Astrocyte of the hippocampus (primary cell): ENCODE measurements around the gene FUBP1.
"Not testable (repeated sequence)": the region's sequence is repeated elsewhere in the genome, so short reads cannot be mapped to it uniquely, and the experiment has no call there.

ENCODE experiments used
- DNase-seq: peaks from one replicate; pipeline ENCODE4 v3.0.0; 2011; ENCODE audit warnings: low read depth, low spot score

Gene FUBP1

DNA sequence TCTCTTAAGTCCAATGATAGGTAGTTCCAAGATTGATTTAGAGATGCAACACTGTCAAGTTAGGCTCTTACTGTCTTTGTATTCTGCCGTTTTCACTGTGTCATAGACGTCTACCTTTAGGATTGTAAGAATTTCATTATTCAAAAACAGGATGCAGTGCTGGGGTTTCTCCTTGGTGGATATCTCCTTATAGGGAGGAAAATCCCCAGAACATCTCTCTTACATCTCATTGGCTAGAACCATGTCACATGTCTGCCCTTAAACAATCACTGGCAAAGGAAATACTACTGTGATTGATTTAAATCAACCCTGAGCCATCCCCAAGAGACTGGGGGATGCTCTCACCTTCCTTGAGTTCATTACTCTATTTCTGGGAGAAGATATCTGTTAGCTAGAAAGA is 10.9 kb upstream of the FUBP1 start:
- no peak for DNase-seq

GRCh38 chr1:77987919-77988318 is 9.0 kb upstream of the FUBP1 start:
- DNase-seq, result no peak

DNA sequence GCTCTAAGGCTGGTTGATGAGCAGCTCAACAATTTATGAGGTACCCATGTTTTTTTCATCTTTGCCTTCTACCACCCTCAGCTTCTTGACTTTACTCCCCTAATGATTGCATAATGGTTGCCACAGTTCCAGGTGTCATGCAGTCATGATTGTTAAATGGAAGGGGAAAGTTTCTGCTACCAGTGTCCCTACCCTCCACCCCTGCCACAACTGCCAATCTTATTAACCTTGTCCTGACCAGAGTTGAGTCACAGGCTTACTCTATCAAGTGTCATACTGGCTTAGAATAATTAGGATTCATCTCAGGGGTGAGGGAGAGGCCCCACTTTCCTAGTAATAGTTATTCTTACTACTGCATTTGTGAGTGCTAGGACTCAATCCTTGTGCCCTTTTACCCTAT is 7.9 kb upstream of the FUBP1 start:
- DNase-seq, result no peak

GRCh38 chr1:77984629-77985028 is 5.8 kb upstream of the FUBP1 start:
- no peak for DNase-seq

DNA sequence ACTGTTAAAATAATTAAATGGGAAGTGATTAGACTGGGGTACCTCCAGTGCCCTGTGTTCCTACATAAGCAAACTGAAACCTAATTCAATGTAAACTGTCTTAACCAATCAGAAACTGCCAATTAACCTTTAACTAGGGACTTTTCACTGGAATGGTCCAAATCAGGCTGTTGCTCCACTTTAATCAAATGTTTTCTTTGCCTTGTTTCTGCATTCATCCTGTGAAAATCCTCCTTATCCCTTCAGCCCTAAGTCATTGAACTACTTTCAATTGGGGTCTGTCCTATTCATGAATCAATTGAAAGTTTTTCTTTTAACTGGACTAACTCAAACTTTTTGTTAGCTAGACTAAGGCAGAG is 5.1 kb upstream of the FUBP1 start:
- no peak for DNase-seq

DNA sequence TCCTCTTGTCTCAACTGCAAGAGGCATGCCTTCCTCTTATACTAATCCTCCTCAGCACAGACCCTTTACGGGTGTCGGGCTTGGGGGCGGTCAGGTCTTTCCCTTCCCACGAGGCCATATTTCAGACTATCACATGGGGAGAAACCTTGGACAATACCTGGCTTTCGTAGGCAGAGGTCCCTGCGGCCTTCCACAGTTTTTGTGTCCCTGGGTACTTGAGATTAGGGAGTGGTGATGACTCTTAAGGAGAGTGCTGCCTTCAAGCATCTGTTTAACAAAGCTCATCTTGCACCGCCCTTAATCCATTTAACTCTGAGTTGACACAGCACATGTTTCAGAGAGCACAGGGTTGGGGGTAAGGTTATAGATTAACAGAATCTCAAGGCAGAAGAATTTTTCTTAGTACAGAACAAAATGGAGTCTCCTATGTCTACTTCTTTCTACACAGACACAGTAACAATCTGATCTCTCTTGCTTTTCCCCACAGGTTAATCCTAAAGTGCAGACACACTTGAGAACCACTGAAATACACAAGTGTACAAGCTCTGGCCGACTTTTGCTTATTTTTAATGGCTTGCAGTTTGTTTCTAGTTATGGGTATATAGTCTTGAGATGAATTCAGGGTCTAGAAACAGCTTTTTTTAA is 4.6 kb upstream of the FUBP1 start:
- DNase-seq, result not testable (repeated sequence)

DNA sequence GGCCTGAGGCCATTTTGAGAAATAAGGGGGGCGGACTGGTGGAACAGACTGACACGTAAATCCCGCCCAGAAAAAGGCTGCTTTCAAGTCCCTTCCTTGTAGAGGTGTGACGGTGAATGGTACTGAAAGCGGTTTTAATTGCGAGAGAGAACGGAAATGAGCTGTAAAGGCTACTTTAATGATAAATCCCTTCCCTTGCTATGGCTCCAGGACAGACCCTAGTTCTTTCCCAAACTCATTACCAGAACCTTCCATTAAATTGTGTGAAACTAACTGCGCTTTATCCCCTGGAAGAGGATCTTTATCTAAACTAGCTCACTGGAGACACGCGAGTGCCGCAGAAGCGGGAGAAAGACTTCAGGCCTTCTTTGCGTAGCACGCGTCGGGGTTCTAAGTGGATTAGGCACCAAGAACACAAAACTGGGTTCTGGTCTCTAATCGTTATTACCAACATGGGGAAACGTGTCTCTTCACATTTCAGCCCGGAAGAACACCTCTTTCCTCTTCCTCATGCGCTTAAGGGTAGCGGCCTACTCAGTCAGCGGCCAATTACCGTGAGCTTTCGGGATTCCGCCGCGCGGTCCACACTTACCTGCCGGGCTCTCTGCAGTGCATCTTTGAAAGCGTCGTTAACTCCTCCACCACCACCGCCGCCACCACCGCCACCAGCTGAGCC is 441 bp downstream of the FUBP1 start:
- DNase-seq, result peak; percentile 91

DNA sequence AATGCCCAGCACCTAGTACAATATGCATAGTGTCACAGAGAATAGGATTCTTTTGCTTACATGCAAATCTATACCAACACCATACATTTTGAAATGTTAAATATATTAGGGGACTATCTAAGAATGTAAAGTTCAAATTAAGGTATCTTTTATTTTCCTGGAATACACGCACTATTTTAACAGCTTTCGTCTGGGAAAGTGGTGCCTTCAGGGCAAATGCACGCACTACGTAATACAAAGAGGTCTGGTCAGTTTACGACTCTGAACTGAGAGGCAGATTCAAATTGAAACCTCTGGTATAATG is 931 bp downstream of the FUBP1 start:
- DNase-seq, result no peak

- DNase-seq, result no peak
Measured at GRCh38 chr1:77976433-77977076, 2.3 kb downstream of the FUBP1 start.

DNA sequence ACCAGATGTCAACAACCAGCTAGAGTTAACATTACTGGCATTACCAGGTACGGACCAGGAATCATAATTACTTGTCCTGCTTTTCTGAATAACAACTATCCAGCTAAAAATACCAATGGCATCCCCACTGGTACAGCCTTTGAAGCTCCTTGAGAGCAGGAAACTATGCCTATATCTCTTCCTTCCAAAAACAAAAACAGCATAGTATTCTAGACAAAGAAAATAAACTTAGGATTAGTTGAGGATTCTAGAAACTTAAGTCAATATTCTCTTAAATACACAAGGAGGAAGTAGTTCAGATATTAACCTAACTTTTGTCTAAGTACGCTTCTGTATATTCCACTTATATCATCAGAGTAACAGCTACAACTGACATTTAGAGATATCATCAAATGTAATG is 3.0 kb downstream of the FUBP1 start:
- no peak for DNase-seq

GRCh38 chr1:77975386-77975785 is 3.5 kb downstream of the FUBP1 start:
- DNase-seq, result no peak

DNA sequence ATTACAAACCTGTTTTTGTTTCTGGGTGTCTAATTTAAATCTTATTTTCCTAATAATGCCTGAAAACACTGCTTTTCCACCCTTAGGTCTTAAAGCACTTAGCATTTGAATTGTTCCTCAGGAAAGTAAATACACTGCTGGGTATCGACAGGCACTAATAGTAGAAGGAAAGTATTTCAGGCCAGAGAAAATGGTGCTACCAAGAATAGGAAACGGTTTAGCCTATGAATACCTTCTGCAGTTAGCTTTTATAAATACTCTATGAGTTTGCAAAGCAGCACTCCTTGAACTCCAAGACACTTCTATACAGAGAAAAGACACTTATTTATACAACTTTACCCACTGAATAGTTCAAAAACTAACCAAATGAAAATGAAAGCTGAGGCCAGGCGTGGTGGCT is 6.8 kb downstream of the FUBP1 start:
- DNase-seq, result no peak

- no peak for DNase-seq
Measured at GRCh38 chr1:77970192-77970591, 8.7 kb downstream of the FUBP1 start.

- DNase-seq, result no peak
Measured at GRCh38 chr1:77966291-77966690, 12.6 kb downstream of the FUBP1 start.

GRCh38 chr1:77961392-77961791 is 17.5 kb downstream of the FUBP1 start:
- no peak for DNase-seq

DNA sequence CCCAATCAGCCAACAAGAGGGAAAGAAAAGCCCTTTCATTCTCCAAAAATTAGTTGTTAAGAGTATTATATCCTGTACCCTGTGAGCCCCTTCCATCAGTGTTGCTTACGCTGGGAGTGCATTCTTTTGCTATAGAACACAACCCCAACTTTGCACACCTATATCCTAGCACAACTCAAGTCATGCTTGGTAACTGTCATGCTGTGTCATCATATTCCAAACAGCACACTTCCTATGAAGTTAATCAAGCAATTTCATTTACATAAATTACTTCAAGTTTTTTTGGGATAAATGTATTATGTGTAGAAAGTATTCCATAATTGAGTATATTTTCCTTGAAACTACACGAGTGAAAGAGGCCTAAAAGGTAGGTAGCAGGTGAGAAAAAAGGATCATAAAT is 20.0 kb downstream of the FUBP1 start:
- no peak for DNase-seq

DNA sequence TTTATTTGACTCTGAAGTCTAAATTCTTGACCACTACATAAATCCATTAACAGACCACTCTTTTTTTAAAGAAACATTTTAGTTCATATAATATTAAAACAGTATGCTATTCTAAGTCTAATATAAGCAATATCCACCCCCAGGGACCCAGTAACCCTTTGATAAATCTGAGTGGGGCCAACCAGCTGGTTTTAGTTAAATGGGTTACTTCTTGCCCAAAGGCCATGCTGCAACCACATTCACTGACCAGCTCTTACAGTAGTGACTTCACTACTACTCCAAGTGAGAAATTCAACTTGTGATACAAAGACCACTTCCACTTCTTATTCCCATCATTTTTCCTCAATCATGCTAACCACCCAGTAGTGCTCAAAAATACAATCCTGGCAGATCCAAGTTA is 20.5 kb downstream of the FUBP1 start:
- DNase-seq, result no peak

DNA sequence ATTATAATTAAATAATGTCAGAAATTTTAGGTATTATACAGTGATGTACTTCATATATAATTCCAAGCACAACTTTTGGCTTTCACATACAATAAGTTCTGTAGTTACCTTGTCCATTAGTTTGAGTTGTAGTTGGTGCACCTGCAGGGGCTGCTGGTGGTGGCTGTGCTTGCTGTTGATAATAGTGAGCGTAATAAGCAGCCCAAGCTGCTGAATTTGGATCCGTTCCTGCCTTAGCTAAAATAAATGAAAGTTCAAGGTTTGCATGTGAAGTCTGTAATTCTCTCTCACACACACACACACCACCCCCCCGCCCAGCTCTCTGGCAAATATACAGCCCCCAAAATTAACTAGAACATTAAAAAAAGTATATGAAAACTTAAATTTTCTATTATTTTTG is 22.4 kb downstream of the FUBP1 start:
- DNase-seq, result no peak

DNA sequence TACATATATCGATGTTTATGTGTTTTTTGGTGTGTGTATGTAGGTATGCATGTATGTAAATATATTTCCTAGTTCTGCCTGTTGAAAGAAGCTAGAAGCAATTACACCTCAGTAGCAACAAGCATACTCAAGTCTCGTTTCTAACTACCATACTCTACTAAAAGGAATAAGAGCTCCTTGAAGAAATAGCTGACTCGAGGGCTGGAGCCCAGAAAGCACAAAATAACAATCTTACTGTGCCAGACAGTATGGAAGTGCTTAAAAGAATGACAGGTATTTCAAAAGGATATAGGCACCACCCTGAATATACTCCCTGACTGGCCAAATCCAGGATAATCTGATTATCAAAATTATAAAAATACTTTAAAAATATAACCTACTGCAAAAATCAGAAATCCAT is 23.2 kb downstream of the FUBP1 start:
- no peak for DNase-seq

GRCh38 chr1:77954521-77954920 is 24.4 kb downstream of the FUBP1 start:
- no peak for DNase-seq

DNA sequence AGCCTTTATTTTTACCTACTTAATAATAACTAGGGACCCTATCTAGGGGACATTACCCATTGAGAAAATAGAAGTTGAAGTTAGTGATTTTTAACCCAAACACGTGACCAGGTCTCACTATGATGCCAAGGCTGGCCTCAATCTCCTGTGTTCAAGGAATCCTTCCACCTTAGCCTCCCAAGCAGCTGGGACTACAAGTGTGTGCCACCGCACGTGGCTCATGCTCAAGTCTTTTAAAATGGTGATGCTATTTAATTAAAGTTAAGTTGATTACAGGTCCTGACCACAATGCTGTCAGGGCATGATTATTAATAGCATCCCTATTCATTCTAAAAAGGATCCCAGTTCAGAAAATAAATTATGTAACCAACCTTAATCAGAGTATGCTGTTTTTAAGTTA is 25.0 kb downstream of the FUBP1 start:
- no peak for DNase-seq

- DNase-seq, result no peak
Measured at GRCh38 chr1:77951328-77951727, 27.5 kb downstream of the FUBP1 start.

DNA sequence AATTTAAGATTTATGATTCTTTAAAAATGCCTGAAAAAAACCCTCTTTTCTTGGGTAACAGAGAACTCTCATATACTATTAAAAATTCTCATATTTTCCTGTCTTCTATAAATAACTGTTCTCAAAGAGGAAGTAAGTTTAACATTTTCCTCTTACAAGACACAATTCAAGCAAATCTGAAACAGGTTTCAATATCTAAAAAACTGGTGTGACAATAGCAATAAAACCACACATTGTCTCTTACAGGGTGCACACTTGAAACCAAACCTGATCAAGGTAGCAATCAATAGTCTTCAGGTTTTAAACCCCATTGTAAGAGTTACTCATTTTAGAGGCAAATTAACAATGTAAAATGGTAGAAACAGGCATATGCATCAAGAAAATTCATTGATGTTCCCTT is 28.0 kb downstream of the FUBP1 start:
- DNase-seq, result no peak
